GM12874 (cell line): ENCODE data around the gene BMPR1B.

Experiments
- CTCF ChIP-seq: IDR thresholded peaks from 2 replicates; pipeline ENCODE4 v1.5.1; 2011; ENCODE audit warnings: low read depth, mild to moderate bottlenecking, control low read depth, low read length, moderate library complexity; ENCODE audit not compliant: insufficient read depth

The BMPR1B gene

GRCh38 chr4:94871644-94872305 lies 114.0 kb downstream of the BMPR1B start:
- no peak for TF ChIP-seq CTCF

- TF ChIP-seq CTCF = no peak
Measured at GRCh38 chr4:94877973-94878372, 120.2 kb downstream of the BMPR1B start.

GRCh38 chr4:94880956-94881355 lies 123.2 kb downstream of the BMPR1B start:
- TF ChIP-seq CTCF = no peak

- TF ChIP-seq CTCF = no peak
Measured at GRCh38 chr4:94882756-94883155, 125.0 kb downstream of the BMPR1B start.

GRCh38 chr4:94887027-94887426 lies 129.3 kb downstream of the BMPR1B start:
- no peak for TF ChIP-seq CTCF

GRCh38 chr4:94889523-94889922 lies 131.8 kb downstream of the BMPR1B start:
- TF ChIP-seq CTCF = no peak

GRCh38 chr4:94889946-94890345 lies 132.2 kb downstream of the BMPR1B start:
- no peak for TF ChIP-seq CTCF
